SK-N-SH treated with all-trans-retinoic acid at 6 μM for 48 hours (cell line): ENCODE data around the gene KLF3.

Experiments used
- ATAC-seq: fragments of 200-7000 bp; cut with Tn5 transposase; 3 replicates; pipeline ENCODE4 v1.9.1; 2020; ENCODE audit warnings: mild to moderate bottlenecking, moderate library complexity
- ARNTL ChIP-seq: fragments of 450-650 bp; formaldehyde crosslinking; IDR thresholded peaks from 2 replicates; pipeline ENCODE4 v1.5.0; 2020; ENCODE audit warnings: low read depth, mild to moderate bottlenecking, moderate library complexity, borderline replicate concordance
- BACH2 ChIP-seq: fragments of 250-450 bp; sonication (Bioruptor Pico); IDR thresholded peaks from 2 replicates; pipeline ENCODE4 v1.9.0; 2021; ENCODE audit warnings: mild to moderate bottlenecking, borderline replicate concordance
- CREB5 ChIP-seq: fragments of 250-450 bp; sonication (Bioruptor Pico); IDR thresholded peaks from 2 replicates; pipeline ENCODE4 v1.5.1; 2020; ENCODE audit warnings: low read depth, mild to moderate bottlenecking, moderate library complexity
- CSRNP3 ChIP-seq: fragments of 250-450 bp; sonication (Bioruptor Pico); IDR thresholded peaks from 2 replicates; pipeline ENCODE4 v1.5.1; 2021; ENCODE audit warnings: mild to moderate bottlenecking, moderate library complexity
- ESRRG ChIP-seq: fragments of 250-450 bp; sonication (Bioruptor Pico); IDR thresholded peaks from 2 replicates; pipeline ENCODE4 v1.6.1; 2021; ENCODE audit warnings: mild to moderate bottlenecking
- GLIS3 ChIP-seq: fragments of 250-450 bp; sonication (Bioruptor Pico); IDR thresholded peaks from 2 replicates; pipeline ENCODE4 v1.5.0; 2020; ENCODE audit warnings: mild to moderate bottlenecking, moderate library complexity
- OSR1 ChIP-seq: fragments of 250-450 bp; sonication (Bioruptor Pico); IDR thresholded peaks from 2 replicates; pipeline ENCODE4 v1.8.0; 2022; ENCODE audit warnings: moderate library complexity, mild to moderate bottlenecking, inconsistent platforms
- PATZ1 ChIP-seq: fragments of 250-450 bp; sonication (Bioruptor Pico); IDR thresholded peaks from 2 replicates; pipeline ENCODE4 v1.8.0; 2020; ENCODE audit warnings: mild to moderate bottlenecking, moderate library complexity, borderline replicate concordance
- POU6F1 ChIP-seq: fragments of 250-450 bp; sonication (Bioruptor Pico); IDR thresholded peaks from 2 replicates; pipeline ENCODE4 v1.8.0; 2021; ENCODE audit warnings: low read depth, mild to moderate bottlenecking, moderate library complexity, borderline replicate concordance
- PPARA ChIP-seq: fragments of 250-450 bp; sonication (Bioruptor Pico); IDR thresholded peaks from 2 replicates; pipeline ENCODE4 v1.5.0; 2020; ENCODE audit warnings: mild to moderate bottlenecking, borderline replicate concordance
- RARB ChIP-seq: fragments of 250-450 bp; sonication (Bioruptor Pico); IDR thresholded peaks from 2 replicates; pipeline ENCODE4 v1.8.0; 2021; ENCODE audit warnings: mild to moderate bottlenecking, moderate library complexity
- SNAI2 ChIP-seq: fragments of 250-450 bp; sonication (Bioruptor Pico); IDR thresholded peaks from 2 replicates; pipeline ENCODE4 v1.5.0; 2020; ENCODE audit warnings: mild to moderate bottlenecking, moderate library complexity
- TCF4 ChIP-seq: fragments of 250-450 bp; sonication (Bioruptor Pico); IDR thresholded peaks from 2 replicates; pipeline ENCODE4 v1.8.0; 2021; ENCODE audit warnings: mild to moderate bottlenecking, moderate library complexity, borderline replicate concordance
- TOX ChIP-seq: fragments of 250-450 bp; sonication (Bioruptor Pico); IDR thresholded peaks from 2 replicates; pipeline ENCODE4 v1.8.0; 2021; ENCODE audit warnings: mild to moderate bottlenecking, moderate library complexity, borderline replicate concordance
- TSHZ2 ChIP-seq: fragments of 250-450 bp; sonication (Bioruptor Pico); IDR thresholded peaks from 2 replicates; pipeline ENCODE4 v1.5.0; 2020; ENCODE audit warnings: mild to moderate bottlenecking, moderate library complexity
- ZC3H10 ChIP-seq: fragments of 250-450 bp; sonication (Bioruptor Pico); IDR thresholded peaks from 2 replicates; pipeline ENCODE4 v1.5.1; 2021; ENCODE audit warnings: mild to moderate bottlenecking, moderate library complexity
- ZFP30 ChIP-seq: fragments of 450-650 bp; formaldehyde crosslinking; IDR thresholded peaks from 2 replicates; pipeline ENCODE4 v1.5.0; 2022; ENCODE audit warnings: mild to moderate bottlenecking, moderate library complexity
- ZNF565 ChIP-seq: fragments of 450-650 bp; formaldehyde crosslinking; conservative IDR thresholded peaks from 2 replicates; pipeline ENCODE4 v1.5.0; 2020; ENCODE audit warnings: low read depth, mild to moderate bottlenecking, moderate library complexity
- ZNF70 ChIP-seq: fragments of 450-650 bp; formaldehyde crosslinking; IDR thresholded peaks from 2 replicates; pipeline ENCODE4 v1.5.0; 2020; ENCODE audit warnings: mild to moderate bottlenecking, moderate library complexity
- ZNF8 ChIP-seq: fragments of 450-650 bp; formaldehyde crosslinking; IDR thresholded peaks from 2 replicates; pipeline ENCODE4 v1.5.0; 2020; ENCODE audit warnings: mild to moderate bottlenecking, moderate library complexity

The KLF3 gene

GRCh38 chr4:38688676-38689355 lies 24.8 kb downstream of the KLF3 start:
- ATAC-seq, result no peak
- no peak for TF ChIP-seq ZNF70 (CRISPR knock-in tag)
- TF ChIP-seq TOX (CRISPR knock-in tag), result no peak
- TF ChIP-seq ZFP30 (CRISPR knock-in tag), result no peak

GRCh38 chr4:38691251-38692008 lies 27.4 kb downstream of the KLF3 start:
- no peak for TF ChIP-seq CSRNP3
- TF ChIP-seq PATZ1 (CRISPR knock-in tag), result no peak
- no peak for TF ChIP-seq PPARA (CRISPR knock-in tag)
- TF ChIP-seq ZNF565, result no peak
- no peak for TF ChIP-seq TOX (CRISPR knock-in tag)
- no peak for TF ChIP-seq BACH2 (CRISPR knock-in tag)
- no peak for TF ChIP-seq ZC3H10
- TF ChIP-seq SNAI2 (CRISPR knock-in tag), result no peak
- no peak for TF ChIP-seq ZNF8
- no peak for TF ChIP-seq TCF4
- no peak for TF ChIP-seq GLIS3 (CRISPR knock-in tag)
- TF ChIP-seq ZNF70 (CRISPR knock-in tag), result no peak
- TF ChIP-seq RARB (CRISPR knock-in tag), result no peak
- TF ChIP-seq CREB5 (CRISPR knock-in tag), result no peak
- TF ChIP-seq ARNTL (CRISPR knock-in tag), result no peak
- no peak for TF ChIP-seq POU6F1 (CRISPR knock-in tag)
- ATAC-seq, result no peak

GRCh38 chr4:38692421-38692820 lies 28.4 kb downstream of the KLF3 start:
- ATAC-seq, result no peak
- TF ChIP-seq ARNTL (CRISPR knock-in tag) (no peak), PATZ1 (CRISPR knock-in tag) (no peak), TSHZ2 (no peak), ZC3H10 (no peak), RARB (CRISPR knock-in tag) (no peak), ZNF70 (CRISPR knock-in tag) (no peak), CREB5 (CRISPR knock-in tag) (no peak), POU6F1 (CRISPR knock-in tag) (no peak), GLIS3 (CRISPR knock-in tag) (no peak), TOX (CRISPR knock-in tag) (no peak), ESRRG (CRISPR knock-in tag) (no peak), OSR1 (no peak), SNAI2 (CRISPR knock-in tag) (no peak)
- TF ChIP-seq, all 23 proteins: peak for 0
